Fibroblast of skin of abdomen (primary cell): ENCODE measurements around the gene TTC21A.

Source experiments
- DNase-seq: peaks from one replicate; pipeline ENCODE4 v3.0.0-alpha.2; 2013

TTC21A gene

DNA sequence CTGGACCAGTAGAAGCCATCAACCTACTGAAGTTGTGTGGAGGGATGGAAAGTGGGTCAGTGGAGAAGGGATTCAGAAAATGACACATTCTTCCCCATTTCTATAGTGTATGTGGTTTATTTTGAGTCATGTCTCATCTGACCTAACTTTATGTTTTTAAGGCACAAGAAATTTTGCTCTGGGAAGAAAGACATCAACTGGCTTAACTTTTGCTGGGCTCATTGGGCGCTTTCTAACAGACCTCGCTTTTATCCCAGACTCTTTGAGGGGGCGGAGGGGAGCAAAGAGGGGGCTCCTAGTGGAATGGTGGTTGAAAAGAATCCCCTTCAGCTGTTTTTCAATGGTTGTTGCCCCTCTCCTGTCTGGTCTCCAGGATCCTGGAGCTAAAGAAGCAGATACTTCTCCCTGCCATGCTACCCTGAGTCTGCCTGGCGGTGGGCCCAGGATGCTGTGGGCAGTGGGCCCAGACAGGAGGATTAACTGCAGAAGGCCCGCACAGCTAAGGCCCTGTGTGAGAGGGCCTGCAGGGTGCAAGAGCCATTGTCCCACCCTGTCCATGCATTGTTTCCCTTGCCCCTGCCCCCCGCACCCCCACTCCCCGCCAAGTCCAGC, 31.4 kb downstream of the TTC21A start:
- DNase-seq: peak; percentile 38

DNA sequence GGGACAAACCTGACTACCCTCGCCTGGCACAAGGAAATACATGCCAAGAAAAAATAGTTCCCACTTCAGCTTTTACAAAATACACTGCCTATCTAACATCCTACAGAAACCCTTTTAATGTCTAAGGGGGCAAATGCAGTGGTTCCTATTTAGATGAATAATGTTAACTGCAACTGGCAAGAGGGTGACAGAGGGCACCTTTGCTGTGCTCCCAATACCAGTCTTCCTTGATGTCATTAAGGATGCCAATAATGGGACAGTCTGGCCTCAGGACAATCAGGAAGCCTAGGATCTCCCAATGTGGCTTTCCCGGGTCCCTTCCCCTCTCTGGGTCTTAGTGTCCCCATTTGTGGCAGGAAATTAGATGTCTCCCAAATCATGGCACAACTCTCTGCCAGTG, 32.0 kb downstream of the TTC21A start:
- DNase-seq: no peak

DNA sequence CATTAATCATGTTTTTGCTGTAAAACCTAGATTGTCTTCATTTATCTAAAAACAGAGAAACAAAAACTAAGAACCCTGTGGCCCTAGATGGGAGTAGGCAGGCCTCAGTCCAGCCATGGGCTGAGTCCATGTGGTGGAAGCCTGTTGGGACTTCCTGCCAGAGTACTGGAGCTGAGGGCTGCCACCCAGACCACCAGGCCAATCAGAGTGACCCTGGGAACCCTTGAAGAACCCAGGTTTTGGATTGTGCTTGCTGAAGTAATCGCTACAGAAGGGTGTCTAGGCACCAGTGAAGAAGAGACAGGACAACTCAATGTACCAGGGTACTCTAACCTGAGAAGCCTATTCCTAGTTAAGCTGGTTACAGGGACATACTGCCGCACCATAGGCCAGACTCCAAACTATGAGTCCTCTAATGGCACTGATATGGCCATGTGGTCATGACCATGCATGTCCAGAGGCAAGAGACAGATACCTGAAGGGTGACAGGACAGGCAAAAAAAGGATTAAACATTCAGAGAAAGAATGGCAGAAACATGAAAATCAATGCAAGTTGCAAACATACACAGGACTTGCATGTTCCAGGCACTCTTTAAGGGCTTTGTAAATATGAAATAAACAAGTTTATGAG, 33.0 kb downstream of the TTC21A start:
- no peak for DNase-seq

- DNase-seq: peak; percentile 52
Observed at GRCh38 chr3:39141171-39141995, 33.9 kb downstream of the TTC21A start.

- DNase-seq: no peak
Observed at GRCh38 chr3:39142067-39142466, 34.6 kb downstream of the TTC21A start.

GRCh38 chr3:39143051-39143885, 35.8 kb downstream of the TTC21A start:
- no peak for DNase-seq

DNA sequence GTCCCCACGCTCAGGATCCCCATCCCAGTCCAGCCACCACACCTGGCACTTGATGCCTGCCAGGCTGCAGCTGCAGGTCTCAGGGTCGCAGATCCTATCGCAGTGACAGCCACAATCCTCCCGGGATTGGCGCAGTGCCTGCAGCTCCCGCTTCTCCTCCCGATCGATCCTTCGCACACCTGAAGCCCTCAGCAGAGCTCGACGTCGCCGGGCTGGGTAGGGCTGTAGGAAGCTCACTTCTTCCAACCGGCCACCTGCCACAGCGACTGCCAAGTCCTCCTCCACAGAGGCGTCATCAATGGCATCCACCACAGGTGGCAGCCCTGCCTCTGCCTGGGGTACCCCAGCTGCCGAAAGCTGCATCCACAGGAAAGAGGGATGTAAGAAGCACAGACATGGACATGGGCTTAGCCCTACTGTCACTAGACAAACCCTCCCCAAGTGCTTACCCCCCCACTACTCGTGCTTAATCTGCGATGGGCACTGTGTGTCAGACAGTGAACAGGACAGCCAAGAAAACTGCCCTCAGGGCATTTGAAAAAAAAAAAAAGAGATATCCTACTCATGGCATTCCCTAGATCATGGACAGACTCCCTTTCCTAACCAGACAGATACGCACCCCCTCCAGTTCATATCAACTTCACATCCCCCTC, 36.7 kb downstream of the TTC21A start:
- no peak for DNase-seq

GRCh38 chr3:39144748-39145380, 37.4 kb downstream of the TTC21A start:
- no peak for DNase-seq

DNA sequence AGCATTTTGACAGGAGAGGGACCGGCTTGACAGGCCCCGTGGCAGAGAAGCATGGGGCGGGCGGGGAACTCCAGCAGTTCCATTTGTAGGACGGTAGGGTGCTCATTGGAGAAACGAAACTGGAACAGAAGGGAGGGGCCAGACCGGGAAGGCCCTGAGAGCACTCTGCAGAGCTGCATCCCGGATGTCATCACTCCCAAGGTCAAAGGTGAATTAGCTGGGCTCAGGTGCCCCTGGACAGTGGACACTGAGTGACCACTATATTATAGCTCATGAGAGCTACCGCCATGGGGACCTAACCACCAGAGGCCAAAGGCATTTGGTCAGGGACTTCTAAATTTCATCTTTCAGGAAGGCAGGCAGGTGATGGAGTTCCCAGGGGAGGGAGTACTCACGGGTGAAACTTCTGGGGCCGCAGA, 38.6 kb downstream of the TTC21A start:
- no peak for DNase-seq

DNA sequence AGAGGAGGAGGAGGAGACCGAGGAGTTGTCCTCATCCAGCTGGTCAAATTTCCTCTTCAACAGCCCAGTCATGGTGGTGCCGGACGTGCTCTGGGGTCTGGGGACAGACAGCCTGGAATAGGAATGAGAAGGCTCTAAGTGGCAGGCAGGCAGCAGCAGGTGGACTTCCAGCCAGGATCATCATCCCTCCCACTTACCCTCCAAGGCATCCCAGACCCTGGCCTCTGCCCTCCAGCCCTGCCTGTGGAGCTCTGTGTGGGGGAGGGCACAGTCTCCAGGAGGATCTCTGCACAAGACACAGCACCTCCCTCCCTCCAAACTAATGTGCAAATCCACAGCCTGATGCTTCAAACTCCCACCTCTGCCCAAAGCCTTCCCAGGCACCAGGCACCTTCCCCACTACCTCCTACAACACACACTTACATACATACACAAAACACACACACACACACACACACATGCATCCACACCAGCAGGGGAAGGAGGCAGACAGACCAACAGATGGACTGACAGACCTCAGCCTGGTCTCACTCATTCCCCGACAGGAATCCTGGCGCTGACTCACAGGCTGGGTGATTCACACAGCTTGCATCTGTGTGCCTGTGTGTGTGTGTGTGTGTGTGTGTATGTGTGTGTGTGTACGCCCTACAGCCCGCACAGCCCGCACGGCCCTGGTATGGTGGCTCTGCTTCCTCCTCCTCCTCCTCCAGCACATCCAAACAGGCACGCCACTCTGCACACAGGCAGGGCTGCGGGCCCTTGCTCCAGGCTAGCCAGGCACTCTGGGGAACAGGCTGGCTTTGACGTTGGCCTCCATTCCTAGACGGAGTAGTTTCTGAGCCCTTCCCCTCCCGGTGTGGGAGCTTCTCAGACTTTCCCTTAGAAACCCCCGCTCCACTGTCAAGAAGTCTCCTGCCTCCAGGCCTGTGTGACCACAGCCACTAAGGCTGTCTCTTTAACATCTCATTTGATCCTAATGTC, 39.4 kb downstream of the TTC21A start:
- peak; percentile 99 for DNase-seq

- DNase-seq: peak; percentile 67
Observed at GRCh38 chr3:39147711-39148434, 40.4 kb downstream of the TTC21A start.

DNA sequence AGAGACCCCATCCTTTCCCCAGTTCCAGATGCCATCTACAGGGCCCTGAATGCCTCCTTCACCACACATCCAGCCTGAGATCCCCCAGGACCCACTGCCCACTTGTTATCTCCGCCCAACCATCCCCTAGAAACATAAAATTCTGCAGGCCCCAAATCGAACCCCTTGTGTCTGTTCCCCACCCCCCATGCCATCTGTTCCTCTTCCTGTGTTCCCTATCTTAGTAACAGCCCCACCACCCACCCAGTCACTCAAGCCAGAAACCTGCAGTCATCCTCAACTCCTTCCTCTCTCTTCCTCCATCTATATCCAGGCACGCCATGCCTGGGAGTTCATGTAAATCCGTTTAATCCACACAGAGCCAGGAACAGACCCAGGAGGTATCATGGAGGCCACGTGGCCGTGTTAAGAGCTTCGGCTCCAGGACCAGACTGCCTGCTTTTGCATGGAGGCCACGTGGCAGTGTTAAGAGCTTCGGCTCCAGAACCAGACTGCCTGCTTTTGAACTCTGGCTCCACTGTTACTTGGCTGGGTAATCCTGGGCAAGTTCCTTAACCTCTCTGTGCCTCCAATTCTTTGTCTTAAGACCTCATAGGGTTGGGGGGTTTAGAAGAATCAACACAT, 41.1 kb downstream of the TTC21A start:
- peak; percentile 39 for DNase-seq

- no peak for DNase-seq
Observed at GRCh38 chr3:39149059-39149455, 41.6 kb downstream of the TTC21A start.

GRCh38 chr3:39149498-39150147, 42.1 kb downstream of the TTC21A start:
- DNase-seq: no peak

DNA sequence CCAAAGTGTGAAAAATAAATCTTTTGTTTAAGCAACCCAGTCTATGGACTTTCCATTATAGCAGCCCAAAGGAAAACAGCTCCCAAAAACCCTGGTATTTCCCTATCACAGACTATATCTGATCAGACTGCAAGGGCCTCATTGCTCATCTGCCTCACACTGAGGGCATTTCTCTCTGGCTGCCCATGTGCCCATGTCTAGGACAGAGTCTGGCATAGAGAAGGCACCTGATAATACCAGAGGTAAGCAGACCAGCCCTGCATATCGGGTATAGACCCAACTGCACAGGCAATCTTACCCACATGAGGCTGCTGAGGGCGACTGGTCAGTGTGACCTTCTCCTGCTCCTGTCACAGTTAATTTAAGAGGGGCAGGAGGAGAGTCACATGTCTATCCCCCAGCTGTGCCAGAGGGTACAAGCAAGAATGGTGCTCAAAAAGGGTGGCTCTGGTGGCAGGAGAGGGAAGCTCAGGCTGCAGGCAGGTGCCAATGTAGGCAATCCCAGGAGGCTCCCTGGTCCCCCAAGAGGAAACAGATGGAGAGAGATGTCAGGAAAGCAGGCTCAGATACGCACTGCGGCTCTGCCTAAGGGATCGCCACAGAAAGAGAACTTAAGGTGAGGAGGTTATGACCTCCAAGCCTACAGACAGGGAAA, 42.8 kb downstream of the TTC21A start:
- DNase-seq: no peak

DNA sequence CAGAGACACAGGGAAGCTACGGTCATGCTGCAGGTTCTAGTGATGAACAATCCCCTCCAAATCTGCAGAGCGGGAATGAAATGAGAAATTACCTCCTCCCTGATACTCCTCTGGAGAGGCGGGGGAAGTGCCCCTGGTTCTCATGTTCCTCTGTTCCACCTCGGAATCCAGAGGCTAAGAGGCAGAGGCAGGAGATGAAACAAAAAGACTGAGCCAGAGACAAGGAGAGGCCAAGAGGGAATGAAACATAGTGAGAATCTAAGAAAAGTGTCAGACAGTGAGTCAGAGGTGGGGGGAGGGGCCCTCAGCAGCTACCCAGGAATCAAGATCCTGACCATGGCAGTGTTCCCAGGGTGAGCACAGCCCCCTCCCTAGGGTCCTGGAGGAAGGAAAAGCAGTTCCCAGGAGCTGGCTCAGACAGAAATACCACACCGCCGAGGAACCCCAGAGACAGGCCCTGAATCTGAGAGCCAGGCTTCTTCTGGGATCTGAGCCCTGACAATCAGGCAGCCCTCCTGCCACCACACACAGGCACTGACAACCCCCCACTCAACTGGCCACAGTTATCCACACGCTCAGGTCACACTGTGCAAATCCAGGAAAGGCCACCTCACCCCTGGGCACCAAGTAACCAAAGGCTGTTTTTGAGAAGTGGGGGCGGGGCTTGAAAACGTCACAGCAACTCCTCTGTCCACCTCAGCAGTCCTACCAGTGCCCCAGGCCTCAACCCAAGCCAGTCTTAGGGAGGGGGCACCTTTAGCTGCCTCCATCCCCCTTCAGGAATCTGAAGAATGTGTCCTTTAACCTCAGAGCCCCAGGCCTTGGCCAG, 43.5 kb downstream of the TTC21A start:
- DNase-seq: peak; percentile 100

GRCh38 chr3:39153977-39154279, 46.4 kb downstream of the TTC21A start:
- DNase-seq: no peak
